ENCODE data around the gene BET1. TPM values are rescaled to one million over a fixed set of nuclear protein-coding genes. Genes with fewer than 3 reads are reported as not detected.

The BET1 gene
- total and polyA plus RNA-seq, 2 of the 8 experiments (the other 6 are each of a cell fraction or from before 2014, with no cell fraction given) = 20.6 to 31.7 TPM

DNA sequence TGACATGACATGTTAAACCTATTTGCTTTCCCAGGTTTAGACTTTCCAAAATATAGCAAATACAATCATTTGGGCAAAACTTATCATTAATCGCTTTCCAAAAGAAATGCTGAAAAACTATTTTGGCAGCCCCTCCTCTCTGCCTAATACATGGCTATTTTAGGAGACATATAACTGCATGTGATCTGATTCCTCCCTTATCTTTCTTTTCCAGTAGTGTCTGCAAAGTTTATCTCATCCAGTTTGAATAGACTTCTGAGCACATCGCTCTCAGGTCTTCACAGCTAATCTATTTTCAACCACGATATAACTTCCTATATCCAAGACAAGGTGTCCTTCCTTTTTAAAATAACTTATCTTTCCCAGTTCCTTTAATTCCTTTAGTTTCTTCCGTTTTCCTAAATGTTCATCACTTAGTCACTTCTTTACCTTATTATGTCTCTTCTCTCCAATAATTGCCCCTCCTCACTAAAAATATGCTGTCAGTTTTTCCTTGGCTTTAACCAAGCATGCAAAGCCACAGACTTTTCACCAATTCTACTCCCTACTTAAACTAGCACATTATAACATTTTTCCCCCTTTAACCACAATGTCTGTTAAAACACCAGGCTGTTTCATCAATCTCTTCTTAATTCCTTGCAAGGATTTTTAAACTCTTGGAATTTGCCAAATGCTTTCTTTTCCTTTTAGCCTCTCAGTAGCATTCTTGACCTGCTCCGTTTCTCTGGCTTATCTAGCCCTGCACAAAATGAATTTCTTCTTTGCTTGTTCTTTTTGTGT, 58.2 kb downstream of the BET1 start (continued):
- no peak for TF ChIP-seq ATF2 (IDR thresholded peaks at IDR 0.05; ENCODE audit: low read length)
- no peak for TF ChIP-seq POU5F1 (IDR thresholded peaks at IDR 0.05; ENCODE audit: low read depth, low read length)
- no peak for TF ChIP-seq MAX (IDR thresholded peaks at IDR 0.05)
- no peak for TF ChIP-seq GTF2F1 (IDR thresholded peaks at IDR 0.05; ENCODE audit: borderline replicate concordance, low read depth, low read length)
- no peak for TF ChIP-seq BRCA1 (IDR thresholded peaks at IDR 0.05; ENCODE audit: low read depth, low read length)
- no peak for TF ChIP-seq KDM5A (IDR thresholded peaks at IDR 0.05; ENCODE audit: low read length)
- TF ChIP-seq SP1 (IDR thresholded peaks at IDR 0.05; ENCODE audit: low read depth, low read length) = no peak
